MCF 10A (cell line): ENCODE data around the gene PPP2R5E. TPM values are rescaled to one million over a fixed set of nuclear protein-coding genes. Genes with fewer than 3 reads are reported as not detected.

Experiments
- BruUV-seq: library from RNA; stranded (reverse); fragments of 400-500 nt; replicated peaks from 2 replicates; lab custom pipeline; 2021; lab: Mats Ljungman, UMichigan
- CTCF ChIA-PET: fragments of 300-600 bp; sonication (Branson Sonifier 250); formaldehyde crosslinking; extraction: SDS; loops from one replicate; lab custom pipeline; 2021; ENCODE audit warnings: antibody characterized with exemption, inconsistent platforms; lab: Yijun Ruan, JAX
- POLR2A ChIA-PET: fragments of 300-600, 350-650 bp; sonication (Branson Sonifier 250); formaldehyde crosslinking; extraction: SDS; loops from one replicate; lab custom pipeline; 2020; ENCODE audit warnings: antibody characterized with exemption, inconsistent platforms; lab: Yijun Ruan, JAX
- DNase-seq: peaks from one replicate; pipeline ENCODE4 v3.0.0-alpha.2; 2018; ENCODE audit not compliant: unreplicated experiment
- H3K27ac Mint-ChIP-seq: one replicate; pipeline ENCODE4 v1.8.0; 2022; ENCODE audit warnings: mild to moderate bottlenecking, low read depth, mixed read lengths; ENCODE audit not compliant: unreplicated experiment
- H3K27me3 Mint-ChIP-seq: one replicate; pipeline ENCODE4 v1.8.0; 2022; ENCODE audit warnings: mixed read lengths; ENCODE audit not compliant: insufficient read depth, unreplicated experiment
- H3K36me3 Mint-ChIP-seq: one replicate; pipeline ENCODE4 v1.8.0; 2022; ENCODE audit warnings: mild to moderate bottlenecking, moderate library complexity, mixed read lengths; ENCODE audit not compliant: insufficient read depth, unreplicated experiment
- H3K4me1 Mint-ChIP-seq: one replicate; pipeline ENCODE4 v1.8.0; 2022; ENCODE audit warnings: mixed read lengths; ENCODE audit not compliant: insufficient read depth, unreplicated experiment
- H3K4me3 Mint-ChIP-seq: one replicate; pipeline ENCODE4 v1.8.0; 2022; ENCODE audit warnings: mild to moderate bottlenecking, moderate library complexity, mixed read lengths; ENCODE audit not compliant: unreplicated experiment
- H3K9me3 Mint-ChIP-seq: one replicate; pipeline ENCODE4 v1.8.0; 2022; ENCODE audit warnings: mixed read lengths; ENCODE audit not compliant: unreplicated experiment
- CTCF ChIP-seq: fragments of 200-600 bp; IDR thresholded peaks from one replicate; pipeline ENCODE4 v1.8.0; 2022; ENCODE audit warnings: antibody characterized with exemption, mild to moderate bottlenecking; ENCODE audit not compliant: unreplicated experiment
- intact Hi-C: fragments of 100-400 bp; cut with micrococcal nuclease; formaldehyde crosslinking; loops from 2 replicates; pipeline ENCODE4 v1.14.1; 2022
- total RNA-seq: library from RNA; stranded (reverse); gene quantifications from 2 replicates; pipeline ENCODE4 v1.2.3, GENCODE V29; 2022

The PPP2R5E gene
- total RNA-seq, 1 experiment from 2014 or later, result 49.7 TPM

DNA sequence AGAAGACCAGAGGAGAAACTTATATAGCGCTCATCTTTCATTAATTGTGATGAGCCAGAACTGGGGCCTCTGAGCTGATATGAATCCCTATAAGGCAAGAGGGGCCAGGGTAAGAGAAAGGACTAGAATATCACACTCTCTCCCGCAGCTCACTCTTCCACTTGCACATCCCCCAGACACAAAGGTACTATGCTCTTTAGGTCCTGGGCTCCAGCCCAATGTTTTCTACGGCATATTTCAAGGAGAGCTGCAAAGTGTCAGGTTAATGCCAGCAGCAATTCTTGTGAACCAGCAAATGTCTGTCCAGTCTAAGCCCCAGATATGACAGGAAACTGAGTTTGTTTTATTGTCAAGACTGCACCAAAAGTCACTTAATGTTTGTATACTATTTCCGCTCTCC is 29.4 kb downstream of the PPP2R5E start:
- ChIA-PET CTCF (interaction anchor here (1.2 kb wide), 1 partner anchor 28 kb away, joined by 3 read pairs; no protein-coding TSS in a partner anchor), POLR2A (interaction anchor here (1.4 to 1.7 kb wide), 3 partner anchors 9 to 30 kb away, joined by 4 to 6 read pairs (median 4); partner anchors contain the start of gene PPP2R5E)
- no peak for DNase-seq
- intact Hi-C loops, result no loop called here
- peak overlapping the region; percentile 28 for H3K27ac Mint-ChIP-seq
- TF ChIP-seq CTCF, result no peak
- H3K9me3 Mint-ChIP-seq, result no peaks in the 10 kb centered on the region
- no peaks in the 10 kb centered on the region for H3K27me3 Mint-ChIP-seq
- no TSS peak for BruUV-seq
- H3K36me3 Mint-ChIP-seq, result peaks cover 7% of the 10 kb centered on the region
- no peak overlapping the region for H3K4me3 Mint-ChIP-seq
- no peaks in the 10 kb centered on the region for H3K4me1 Mint-ChIP-seq

- no peak overlapping the region for H3K4me3 Mint-ChIP-seq
- no TSS peak for BruUV-seq
- H3K27ac Mint-ChIP-seq, result no peak overlapping the region
- H3K9me3 Mint-ChIP-seq, result no peaks in the 10 kb centered on the region
- ChIA-PET POLR2A (interaction anchor here (0.7 to 1.7 kb wide), 3 partner anchors 29 to 124 kb away, joined by 4 to 6 read pairs (median 4); partner anchors contain the start of gene PPP2R5E), CTCF (interaction anchor here (0.7 kb wide), 1 partner anchor 76 kb away, joined by 3 read pairs; no protein-coding TSS in a partner anchor)
- no peaks in the 10 kb centered on the region for H3K27me3 Mint-ChIP-seq
- intact Hi-C loops, result no loop called here
- TF ChIP-seq CTCF, result no peak
- no peak for DNase-seq
- H3K36me3 Mint-ChIP-seq, result peaks cover 7% of the 10 kb centered on the region
- H3K4me1 Mint-ChIP-seq, result no peaks in the 10 kb centered on the region
These were observed 30.3 kb downstream of the PPP2R5E start for GRCh38 chr14:63512861-63513260.

GRCh38 chr14:63510538-63510937 is 32.6 kb downstream of the PPP2R5E start:
- no peaks in the 10 kb centered on the region for H3K9me3 Mint-ChIP-seq
- no TSS peak for BruUV-seq
- no peak for TF ChIP-seq CTCF
- no peaks in the 10 kb centered on the region for H3K27me3 Mint-ChIP-seq
- CTCF ChIA-PET, result no interaction called here
- DNase-seq, result no peak
- POLR2A ChIA-PET, result interaction anchor here (0.6 kb wide), 1 partner anchor 116 kb away, joined by 3 read pairs; no protein-coding TSS in a partner anchor
- peaks cover 2% of the 10 kb centered on the region for H3K4me1 Mint-ChIP-seq
- H3K36me3 Mint-ChIP-seq, result no peaks in the 10 kb centered on the region
- no peak overlapping the region for H3K27ac Mint-ChIP-seq
- intact Hi-C loops, result no loop called here
- H3K4me3 Mint-ChIP-seq, result no peak overlapping the region

DNA sequence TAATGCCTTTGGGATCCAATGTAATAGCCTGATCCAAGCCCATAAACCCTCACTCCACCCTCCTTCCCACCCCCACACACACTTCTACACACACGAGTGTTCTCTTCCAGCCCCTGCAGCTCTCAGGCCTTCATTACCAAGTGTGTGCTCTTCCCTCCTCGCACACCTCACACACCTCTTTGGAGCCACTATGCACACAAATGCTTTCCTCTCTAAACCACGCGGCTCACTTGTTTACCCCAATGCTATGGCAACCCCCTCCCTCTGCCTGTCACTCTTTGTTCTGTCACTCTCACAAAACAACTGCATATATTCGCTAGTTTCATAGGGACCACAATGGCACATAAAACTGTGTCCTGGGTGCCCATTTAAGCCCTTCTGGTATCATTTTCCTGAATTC is 35.1 kb downstream of the PPP2R5E start:
- CTCF ChIA-PET, result no interaction called here
- Mint-ChIP-seq H3K4me3 (no peak overlapping the region), H3K36me3 (no peaks in the 10 kb centered on the region), H3K9me3 (no peaks in the 10 kb centered on the region), H3K4me1 (peaks cover 13% of the 10 kb centered on the region), H3K27me3 (no peaks in the 10 kb centered on the region), H3K27ac (peak overlapping the region; percentile 13)
- no peak for TF ChIP-seq CTCF
- BruUV-seq, result no TSS peak
- DNase-seq, result no peak
- intact Hi-C loops, result no loop called here
- POLR2A ChIA-PET, result interaction anchor here (0.5 to 0.6 kb wide), 3 partner anchors 9 to 249 kb away, joined by 3 to 4 read pairs (median 3); partner anchors contain the start of gene PPP2R5E
